C4-2B (cell line): Measurements from ENCODE around the gene OR2G6.
"Not testable (repeated sequence)": the region's sequence is repeated elsewhere in the genome, so short reads cannot be mapped to it uniquely, and the experiment has no call there.

ENCODE experiments used
- ZFX ChIP-seq: fragments of 450-650 bp; IDR thresholded peaks from 2 replicates; pipeline ENCODE4 v1.6.1; 2017
- TF ChIP-seq, protein P1 (sequence below): fragments of 450-650 bp; conservative IDR thresholded peaks from 2 replicates; pipeline ENCODE4 v1.5.1; 2017; ENCODE audit warnings: mild to moderate bottlenecking

DNA sequence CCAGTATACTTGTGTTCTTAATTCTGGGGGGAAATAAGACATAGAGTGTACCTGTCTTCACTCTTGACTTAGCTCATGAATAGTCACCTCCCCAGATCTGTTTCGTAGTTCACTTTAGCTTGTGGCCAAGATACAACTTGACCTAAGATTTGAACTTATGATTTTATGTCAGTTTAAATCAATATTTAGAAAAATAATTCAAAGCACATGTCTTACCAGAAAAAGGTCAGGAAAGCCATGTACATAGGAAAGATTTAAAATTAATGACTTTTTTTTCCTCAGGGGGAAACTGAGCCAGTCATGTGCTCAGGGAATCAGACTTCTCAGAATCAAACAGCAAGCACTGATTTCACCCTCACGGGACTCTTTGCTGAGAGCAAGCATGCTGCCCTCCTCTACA, 34.8 kb upstream of the OR2G6 start, which contains the start of gene OR2T3:
- TF ChIP-seq, protein P1, sequence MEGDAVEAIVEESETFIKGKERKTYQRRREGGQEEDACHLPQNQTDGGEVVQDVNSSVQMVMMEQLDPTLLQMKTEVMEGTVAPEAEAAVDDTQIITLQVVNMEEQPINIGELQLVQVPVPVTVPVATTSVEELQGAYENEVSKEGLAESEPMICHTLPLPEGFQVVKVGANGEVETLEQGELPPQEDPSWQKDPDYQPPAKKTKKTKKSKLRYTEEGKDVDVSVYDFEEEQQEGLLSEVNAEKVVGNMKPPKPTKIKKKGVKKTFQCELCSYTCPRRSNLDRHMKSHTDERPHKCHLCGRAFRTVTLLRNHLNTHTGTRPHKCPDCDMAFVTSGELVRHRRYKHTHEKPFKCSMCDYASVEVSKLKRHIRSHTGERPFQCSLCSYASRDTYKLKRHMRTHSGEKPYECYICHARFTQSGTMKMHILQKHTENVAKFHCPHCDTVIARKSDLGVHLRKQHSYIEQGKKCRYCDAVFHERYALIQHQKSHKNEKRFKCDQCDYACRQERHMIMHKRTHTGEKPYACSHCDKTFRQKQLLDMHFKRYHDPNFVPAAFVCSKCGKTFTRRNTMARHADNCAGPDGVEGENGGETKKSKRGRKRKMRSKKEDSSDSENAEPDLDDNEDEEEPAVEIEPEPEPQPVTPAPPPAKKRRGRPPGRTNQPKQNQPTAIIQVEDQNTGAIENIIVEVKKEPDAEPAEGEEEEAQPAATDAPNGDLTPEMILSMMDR: not testable (repeated sequence)
- not testable (repeated sequence) for TF ChIP-seq ZFX
